Breast epithelium (tissue), 4 donors: ENCODE results near the gene TSPAN12. TPM values are rescaled to one million over a fixed set of nuclear protein-coding genes. Genes with fewer than 3 reads are reported as not detected.

ENCODE experiments used
- DNase-seq, 2 donors: peaks; one replicate each; pipeline ENCODE4 v3.0.0-alpha.2; 2019; ENCODE audit warnings: low spot score in 2 of 2
- H3K27ac ChIP-seq, 2 donors: fragments of 200-600 bp; sonication (generic) in 1 of 2; one replicate each; pipeline ENCODE4 v1.5.1; 2016 to 2019; ENCODE audit warnings: mild to moderate bottlenecking in 1 of 2
- H3K27me3 ChIP-seq, 2 donors: fragments of 200-600 bp; sonication (generic) in 1 of 2; one replicate each; pipeline versions ENCODE4 v1.5.1 to v1.6.0; 2017 to 2019; ENCODE audit warnings: control low read depth in 1 of 2, mild to moderate bottlenecking in 1 of 2
- H3K36me3 ChIP-seq: fragments of 200-600 bp; one replicate; pipeline ENCODE4 v1.5.1; 2019
- H3K4me1 ChIP-seq, 2 donors: fragments of 200-600 bp; sonication (generic); one replicate each; pipeline ENCODE4 v1.5.1; 2016 to 2019; ENCODE audit warnings: control low read depth in 1 of 2
- H3K4me3 ChIP-seq, 3 donors: fragments of 200-600 bp; sonication (generic); 1 replicate in 2 of 3; 2 replicates in 1 of 3; pipeline ENCODE4 v1.5.1; 2016 to 2019; ENCODE audit warnings: mild to moderate bottlenecking in 3 of 3, moderate library complexity in 2 of 3
- H3K9me3 ChIP-seq, 2 donors: fragments of 200-600 bp; sonication (generic) in 1 of 2; one replicate each; pipeline ENCODE4 v1.5.1; 2016 to 2019; ENCODE audit warnings: control low read depth in 1 of 2
- CTCF ChIP-seq, 3 donors: fragments of 450-650 bp; IDR thresholded peaks; one replicate each; pipeline ENCODE4 v1.5.1; 2016 to 2017; ENCODE audit warnings: antibody characterized with exemption in 3 of 3, mild to moderate bottlenecking in 3 of 3, moderate library complexity in 3 of 3
- POLR2A ChIP-seq: fragments of 450-650 bp; IDR thresholded peaks from one replicate; pipeline ENCODE4 v1.6.1; 2016; ENCODE audit warnings: antibody characterized with exemption, mild to moderate bottlenecking, moderate library complexity
- POLR2AphosphoS5 ChIP-seq, 3 donors: sonication (generic); formaldehyde crosslinking; IDR thresholded peaks; one replicate each; pipeline ENCODE4 v1.6.1; 2017; ENCODE audit warnings: antibody characterized with exemption in 3 of 3
- intact Hi-C: fragments of 100-400 bp; cut with DNase I; formaldehyde crosslinking; loops from one replicate; pipeline ENCODE4 v1.15.1; 2023; ENCODE audit warnings: low total_unique reads
- total RNA-seq, 3 donors: library from RNA; depleted of rRNA; stranded (reverse); fragments of >200 nt; gene quantifications; one replicate each; pipeline ENCODE4 v1.1.0, GENCODE V29; 2016

The TSPAN12 gene
- total RNA-seq, 3 donors from 2014 or later = 6.6 to 11.3 (median 9.2) TPM

GRCh38 chr7:120774481-120774880 is 83.5 kb downstream of the TSPAN12 start:
- Histone ChIP-seq H3K36me3 (no peaks in the 10 kb centered on the region), H3K4me1 (no peaks in the 10 kb centered on the region), H3K27ac (no peak overlapping the region), H3K27me3 (no peaks in the 10 kb centered on the region), H3K9me3 (no peaks in the 10 kb centered on the region), H3K4me3 (no peak overlapping the region)
- intact Hi-C loops = no loop called here
- DNase-seq = no peak
- TF ChIP-seq CTCF (IDR thresholded peaks at IDR 0.05) = no peak
- no peak for TF ChIP-seq POLR2AphosphoS5 (IDR thresholded peaks at IDR 0.05)
- TF ChIP-seq POLR2A = no peak

- Histone ChIP-seq H3K4me3 (no peak overlapping the region), H3K27ac (no peak overlapping the region), H3K9me3 (no peaks in the 10 kb centered on the region), H3K27me3 (no peaks in the 10 kb centered on the region), H3K36me3 (no peaks in the 10 kb centered on the region), H3K4me1 (no peaks in the 10 kb centered on the region)
- DNase-seq = no peak
- TF ChIP-seq POLR2A (no peak), CTCF (IDR thresholded peaks at IDR 0.05) (no peak), POLR2AphosphoS5 (IDR thresholded peaks at IDR 0.05) (no peak)
- intact Hi-C loops = no loop called here
These were observed 87.7 kb downstream of the TSPAN12 start for GRCh38 chr7:120770206-120770605.

GRCh38 chr7:120760851-120761250 is 97.1 kb downstream of the TSPAN12 start:
- no peak overlapping the region for H3K27ac ChIP-seq
- H3K36me3 ChIP-seq = no peaks in the 10 kb centered on the region
- intact Hi-C loops = no loop called here
- H3K9me3 ChIP-seq = no peaks in the 10 kb centered on the region
- H3K27me3 ChIP-seq = no peaks in the 10 kb centered on the region
- no peak for DNase-seq
- no peak overlapping the region for H3K4me3 ChIP-seq
- H3K4me1 ChIP-seq = no peaks in the 10 kb centered on the region
- TF ChIP-seq CTCF (IDR thresholded peaks at IDR 0.05) (no peak), POLR2A (no peak), POLR2AphosphoS5 (IDR thresholded peaks at IDR 0.05) (no peak)

GRCh38 chr7:120760050-120760449 is 97.9 kb downstream of the TSPAN12 start:
- H3K4me1 ChIP-seq = no peaks in the 10 kb centered on the region
- no peak overlapping the region for H3K27ac ChIP-seq
- H3K4me3 ChIP-seq = no peak overlapping the region
- TF ChIP-seq POLR2AphosphoS5 (IDR thresholded peaks at IDR 0.05) (no peak), CTCF (IDR thresholded peaks at IDR 0.05) (no peak), POLR2A (no peak)
- intact Hi-C loops = no loop called here
- no peak for DNase-seq
- H3K9me3 ChIP-seq = no peaks in the 10 kb centered on the region
- H3K27me3 ChIP-seq = no peaks in the 10 kb centered on the region
- H3K36me3 ChIP-seq = no peaks in the 10 kb centered on the region

GRCh38 chr7:120743128-120743527 is 114.8 kb downstream of the TSPAN12 start:
- TF ChIP-seq POLR2AphosphoS5 (IDR thresholded peaks at IDR 0.05) (no peak), POLR2A (no peak), CTCF (IDR thresholded peaks at IDR 0.05) (no peak)
- H3K9me3 ChIP-seq = no peaks in the 10 kb centered on the region
- no peak overlapping the region for H3K4me3 ChIP-seq
- no peaks in the 10 kb centered on the region for H3K27me3 ChIP-seq
- no peak overlapping the region for H3K27ac ChIP-seq
- intact Hi-C loops = no loop called here
- no peak for DNase-seq
- no peaks in the 10 kb centered on the region for H3K4me1 ChIP-seq
- H3K36me3 ChIP-seq = no peaks in the 10 kb centered on the region
